ENCODE results near the gene STAT3. TPM values are rescaled to one million over a fixed set of nuclear protein-coding genes. Genes with fewer than 3 reads are reported as not detected.

Gene STAT3
- total RNA-seq, 2 donors from 2014 or later: 105 to 150 TPM

- peak; percentile 55 for DNase-seq (ENCODE audit: low spot score)
- Histone ChIP-seq H3K36me3 (no peaks in the 10 kb centered on the region), H3K27ac (no peak overlapping the region), H3K4me3 (no peak overlapping the region), H3K4me1 (peaks cover 0 to 21% of the 10 kb centered on the region in 2 donors), H3K27me3 (no peaks in the 10 kb centered on the region), H3K9me3 (no peaks in the 10 kb centered on the region)
- no peak for TF ChIP-seq CTCF (IDR thresholded peaks at IDR 0.05)
These were observed 104.8 kb downstream of the STAT3 start for GRCh38 chr17:42283241-42284023.

- no peaks in the 10 kb centered on the region for H3K9me3 ChIP-seq
- DNase-seq (ENCODE audit: low spot score): peak; percentile 34
- H3K4me1 ChIP-seq: peaks cover 0 to 16% of the 10 kb centered on the region in 2 donors
- no peaks in the 10 kb centered on the region for H3K27me3 ChIP-seq
- no peak for TF ChIP-seq CTCF (IDR thresholded peaks at IDR 0.05)
- H3K4me3 ChIP-seq: no peak overlapping the region
- H3K36me3 ChIP-seq: no peaks in the 10 kb centered on the region
- H3K27ac ChIP-seq: no peak overlapping the region
These were observed 105.7 kb downstream of the STAT3 start for GRCh38 chr17:42282478-42283080.

GRCh38 chr17:42281571-42282096 lies 106.6 kb downstream of the STAT3 start:
- H3K4me3 ChIP-seq: no peak overlapping the region
- H3K9me3 ChIP-seq: no peaks in the 10 kb centered on the region
- H3K27ac ChIP-seq: no peak overlapping the region
- no peaks in the 10 kb centered on the region for H3K36me3 ChIP-seq
- TF ChIP-seq CTCF (IDR thresholded peaks at IDR 0.05): no peak
- no peaks in the 10 kb centered on the region for H3K27me3 ChIP-seq
- H3K4me1 ChIP-seq: peaks cover 0 to 15% of the 10 kb centered on the region in 2 donors
- peak; percentile 44 for DNase-seq (ENCODE audit: low spot score)

GRCh38 chr17:42279776-42280630 lies 108.2 kb downstream of the STAT3 start:
- no peaks in the 10 kb centered on the region for H3K36me3 ChIP-seq
- H3K27ac ChIP-seq: no peak overlapping the region
- no peaks in the 10 kb centered on the region for H3K9me3 ChIP-seq
- H3K4me1 ChIP-seq: peaks cover 0 to 14% of the 10 kb centered on the region in 2 donors
- no peak overlapping the region for H3K4me3 ChIP-seq
- DNase-seq (ENCODE audit: low spot score): peak; percentile 57
- TF ChIP-seq CTCF (IDR thresholded peaks at IDR 0.05): no peak
- no peaks in the 10 kb centered on the region for H3K27me3 ChIP-seq

- no peaks in the 10 kb centered on the region for H3K36me3 ChIP-seq
- H3K9me3 ChIP-seq: no peaks in the 10 kb centered on the region
- no peaks in the 10 kb centered on the region for H3K27me3 ChIP-seq
- DNase-seq (ENCODE audit: low spot score): no peak
- peaks cover 0 to 29% of the 10 kb centered on the region in 2 donors for H3K4me1 ChIP-seq
- peak overlapping the region; percentile 90 for H3K27ac ChIP-seq
- H3K4me3 ChIP-seq: peak overlapping the region in 1 of 2 donors; percentile 92
- TF ChIP-seq CTCF (IDR thresholded peaks at IDR 0.05): no peak
These were observed 110.9 kb downstream of the STAT3 start for GRCh38 chr17:42277342-42277712.

All from right atrium auricular region (tissue), 2 donors.